Measurements from ENCODE around the gene P2RY8. TPM values are rescaled to one million over a fixed set of nuclear protein-coding genes. Genes with fewer than 3 reads are reported as not detected.
"Not testable (repeated sequence)": the region's sequence is repeated elsewhere in the genome, so short reads cannot be mapped to it uniquely, and the experiment has no call there.

Gene P2RY8
- total RNA-seq, 3 donors from 2014 or later: 1.3 to 3.2 (median 1.5) TPM

DNA sequence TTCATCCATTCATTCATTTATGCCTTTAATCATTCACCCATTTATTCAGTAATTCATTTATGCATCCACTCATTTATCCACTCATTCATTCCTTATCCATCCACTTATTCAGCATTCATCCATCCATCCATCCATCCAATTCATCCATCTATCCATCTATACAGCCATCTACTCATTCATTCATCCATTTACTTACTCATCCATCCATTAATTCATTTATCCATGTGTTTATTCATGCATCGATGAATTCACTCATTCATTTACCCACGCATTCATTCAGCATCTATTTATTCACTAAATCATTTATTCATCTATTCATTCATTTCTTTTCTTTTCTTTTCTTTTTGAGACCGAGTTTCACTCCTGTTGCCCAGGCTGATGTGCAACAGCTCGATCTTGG, 10.4 kb downstream of the P2RY8 start:
- no peak for DNase-seq (ENCODE audit: low spot score in 2 of 2)
- no peak overlapping the region for H3K27ac ChIP-seq
- H3K36me3 ChIP-seq: no peaks in the 10 kb centered on the region
- H3K4me3 ChIP-seq: no peak overlapping the region
- peaks cover 0 to 1% of the 10 kb centered on the region in 2 donors for H3K9me3 ChIP-seq
- TF ChIP-seq, protein P1, sequence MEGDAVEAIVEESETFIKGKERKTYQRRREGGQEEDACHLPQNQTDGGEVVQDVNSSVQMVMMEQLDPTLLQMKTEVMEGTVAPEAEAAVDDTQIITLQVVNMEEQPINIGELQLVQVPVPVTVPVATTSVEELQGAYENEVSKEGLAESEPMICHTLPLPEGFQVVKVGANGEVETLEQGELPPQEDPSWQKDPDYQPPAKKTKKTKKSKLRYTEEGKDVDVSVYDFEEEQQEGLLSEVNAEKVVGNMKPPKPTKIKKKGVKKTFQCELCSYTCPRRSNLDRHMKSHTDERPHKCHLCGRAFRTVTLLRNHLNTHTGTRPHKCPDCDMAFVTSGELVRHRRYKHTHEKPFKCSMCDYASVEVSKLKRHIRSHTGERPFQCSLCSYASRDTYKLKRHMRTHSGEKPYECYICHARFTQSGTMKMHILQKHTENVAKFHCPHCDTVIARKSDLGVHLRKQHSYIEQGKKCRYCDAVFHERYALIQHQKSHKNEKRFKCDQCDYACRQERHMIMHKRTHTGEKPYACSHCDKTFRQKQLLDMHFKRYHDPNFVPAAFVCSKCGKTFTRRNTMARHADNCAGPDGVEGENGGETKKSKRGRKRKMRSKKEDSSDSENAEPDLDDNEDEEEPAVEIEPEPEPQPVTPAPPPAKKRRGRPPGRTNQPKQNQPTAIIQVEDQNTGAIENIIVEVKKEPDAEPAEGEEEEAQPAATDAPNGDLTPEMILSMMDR (IDR thresholded peaks at IDR 0.05): no peak
- no peak for TF ChIP-seq POLR2AphosphoS5 (IDR thresholded peaks at IDR 0.05)
- TF ChIP-seq POLR2A (IDR thresholded peaks at IDR 0.05): no peak
- intact Hi-C loops (cut with DNase I; ENCODE audit: low total_unique reads): no loop called here
- H3K27me3 ChIP-seq: peaks cover 0 to 8% of the 10 kb centered on the region in 2 donors
- no peaks in the 10 kb centered on the region for H3K4me1 ChIP-seq

DNA sequence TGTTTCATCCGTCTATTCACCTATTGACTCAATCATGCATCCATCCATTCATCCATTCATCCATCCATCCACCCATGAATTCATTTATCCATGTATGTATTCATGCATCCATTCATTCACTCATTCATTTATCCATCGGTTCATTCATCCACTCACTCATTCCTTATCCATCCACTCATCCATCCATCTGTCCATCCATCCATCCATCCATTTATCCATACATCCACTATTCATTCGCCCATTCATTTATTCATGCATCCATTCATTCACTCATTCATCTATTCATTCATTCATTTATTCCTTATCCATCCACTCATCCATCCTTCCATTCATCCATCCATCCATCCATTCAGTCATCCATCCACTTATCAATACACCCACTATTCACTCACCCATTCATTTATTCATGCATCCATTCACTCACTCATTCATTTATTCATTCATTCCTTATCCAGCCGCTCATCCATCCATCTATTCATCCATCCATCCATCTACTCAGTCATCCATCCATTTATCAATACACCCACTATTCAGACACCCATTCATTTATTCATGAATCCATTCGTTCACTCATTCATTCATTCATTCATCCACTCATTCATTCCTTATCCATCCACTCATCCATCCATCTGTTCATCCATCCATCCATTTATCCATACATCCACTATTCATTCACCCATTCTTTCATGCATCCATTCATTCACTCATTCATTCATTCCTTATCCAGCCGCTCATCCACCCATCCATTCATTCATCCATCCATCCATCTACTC, 11.2 kb downstream of the P2RY8 start:
- H3K36me3 ChIP-seq: no peaks in the 10 kb centered on the region
- no peaks in the 10 kb centered on the region for H3K27me3 ChIP-seq
- no peak overlapping the region for H3K27ac ChIP-seq
- H3K4me3 ChIP-seq: no peak overlapping the region
- no peak for DNase-seq (ENCODE audit: low spot score in 2 of 2)
- H3K9me3 ChIP-seq: peaks cover 0 to 7% of the 10 kb centered on the region in 2 donors
- TF ChIP-seq, protein P1 (IDR thresholded peaks at IDR 0.05): no peak
- TF ChIP-seq POLR2AphosphoS5 (IDR thresholded peaks at IDR 0.05) (no peak), POLR2A (IDR thresholded peaks at IDR 0.05) (no peak)
- intact Hi-C loops (cut with DNase I; ENCODE audit: low total_unique reads): no loop called here
- no peaks in the 10 kb centered on the region for H3K4me1 ChIP-seq

DNA sequence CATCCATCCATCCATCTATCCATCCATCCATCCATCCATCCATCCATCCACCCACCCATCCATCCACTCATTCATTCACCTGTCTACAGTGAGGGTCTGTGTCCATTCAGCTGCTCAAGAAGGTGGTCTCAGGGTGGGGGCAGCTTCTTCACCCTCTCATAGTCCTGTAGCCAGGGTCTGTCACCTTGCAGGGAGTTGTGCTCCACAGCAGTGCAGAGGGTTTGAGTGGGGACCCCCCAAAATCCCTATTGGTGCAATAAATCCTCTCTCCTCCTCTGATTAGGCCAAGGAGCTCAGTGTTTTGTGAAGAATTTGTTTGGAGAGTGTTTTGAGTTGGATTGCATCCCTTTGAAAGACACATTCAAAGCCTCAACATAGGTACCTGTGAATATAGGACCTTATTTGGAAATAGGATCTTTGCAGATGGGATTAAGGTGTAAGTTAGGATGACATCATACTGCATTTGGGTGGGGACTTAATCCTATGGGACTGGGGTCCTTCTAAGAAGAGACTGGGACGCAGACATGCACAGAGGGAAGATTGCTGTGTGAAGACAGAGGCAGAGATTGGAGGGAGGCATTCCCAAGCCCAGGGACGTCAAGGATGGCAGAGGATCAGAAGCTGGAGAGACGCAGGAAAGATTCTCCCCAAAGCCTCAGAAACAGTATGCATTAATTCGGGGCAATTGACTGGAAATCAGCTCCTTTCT, 12.0 kb downstream of the P2RY8 start:
- Histone ChIP-seq H3K4me1 (no peaks in the 10 kb centered on the region), H3K27me3 (no peaks in the 10 kb centered on the region), H3K9me3 (peaks cover 0 to 15% of the 10 kb centered on the region in 2 donors), H3K36me3 (no peaks in the 10 kb centered on the region), H3K27ac (no peak overlapping the region), H3K4me3 (no peak overlapping the region)
- no peak for DNase-seq (ENCODE audit: low spot score in 2 of 2)
- intact Hi-C loops (cut with DNase I; ENCODE audit: low total_unique reads): no loop called here
- TF ChIP-seq POLR2AphosphoS5 (IDR thresholded peaks at IDR 0.05) (no peak), POLR2A (IDR thresholded peaks at IDR 0.05) (no peak)
- TF ChIP-seq, protein P1 (IDR thresholded peaks at IDR 0.05): no peak

DNA sequence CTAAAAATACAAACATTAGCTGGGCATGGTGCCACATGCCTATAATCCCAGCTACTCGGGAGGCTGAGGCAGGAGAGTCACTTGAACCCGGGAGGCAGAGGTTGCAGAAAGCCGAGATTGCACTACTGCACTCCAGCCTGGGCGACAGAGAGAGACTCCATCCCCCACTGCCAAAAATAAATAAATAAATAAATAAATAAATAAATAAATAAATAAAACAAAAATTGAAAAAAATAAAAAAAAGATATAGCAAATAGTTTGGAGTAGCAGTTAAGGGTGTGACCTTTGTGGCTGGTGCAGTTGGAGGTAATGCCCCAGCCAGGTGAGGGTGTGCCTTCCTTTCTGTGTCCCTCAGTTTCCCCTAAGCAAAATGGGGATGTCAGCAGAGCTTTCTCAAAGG, 14.1 kb downstream of the P2RY8 start:
- H3K4me1 ChIP-seq; H3K27ac ChIP-seq; H3K4me3 ChIP-seq; DNase-seq (ENCODE audit: low spot score in 2 of 2); H3K27me3 ChIP-seq; H3K36me3 ChIP-seq; intact Hi-C loops (cut with DNase I; ENCODE audit: low total_unique reads): not testable (repeated sequence)
- peaks cover 6 to 33% of the 10 kb centered on the region in 2 donors for H3K9me3 ChIP-seq

DNA sequence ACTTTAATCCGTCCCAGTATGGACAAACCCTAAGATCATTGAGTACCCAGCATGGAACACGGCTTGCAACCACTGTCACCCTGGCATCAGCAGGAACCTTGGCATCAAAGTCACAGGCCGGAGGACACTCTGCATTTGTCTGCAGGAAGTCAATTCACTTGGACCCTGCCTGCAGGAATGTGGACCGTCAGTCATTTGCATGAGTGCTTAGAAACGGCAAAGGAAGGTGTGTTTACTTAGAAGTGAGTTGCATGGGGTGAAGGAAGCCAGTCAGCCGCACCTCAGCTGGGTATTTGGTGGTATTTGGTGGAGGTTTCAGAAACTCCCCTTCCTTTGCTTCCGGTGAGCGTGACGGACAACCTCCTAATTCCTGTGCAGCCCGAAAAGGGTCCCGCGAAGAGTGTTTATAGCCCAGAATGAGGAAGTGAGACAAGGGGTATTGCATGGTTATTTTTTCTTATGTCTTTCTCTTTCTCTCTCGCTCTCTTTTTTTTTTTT, 15.5 kb downstream of the P2RY8 start:
- TF ChIP-seq, protein P1 (IDR thresholded peaks at IDR 0.05): no peak
- TF ChIP-seq POLR2A (IDR thresholded peaks at IDR 0.05) (no peak), POLR2AphosphoS5 (IDR thresholded peaks at IDR 0.05) (no peak)
- no peaks in the 10 kb centered on the region for H3K27me3 ChIP-seq

More for the DNA sequence above, 15.5 kb downstream of the P2RY8 start:
- DNase-seq (ENCODE audit: low spot score in 2 of 2): no peak
- H3K27ac ChIP-seq: no peak overlapping the region
- no peaks in the 10 kb centered on the region for H3K36me3 ChIP-seq
- intact Hi-C loops (cut with DNase I; ENCODE audit: low total_unique reads): no loop called here
- no peaks in the 10 kb centered on the region for H3K4me1 ChIP-seq
- H3K4me3 ChIP-seq: no peak overlapping the region
- H3K9me3 ChIP-seq: peaks cover 6 to 37% of the 10 kb centered on the region in 2 donors
